HepG2 (cell line): ENCODE data around the gene ZNF804B. TPM values are rescaled to one million over a fixed set of nuclear protein-coding genes. Genes with fewer than 3 reads are reported as not detected.

Experiments used
- ATAC-seq: fragments of 200-7000 bp; cut with Tn5 transposase; 3 replicates; pipeline ENCODE4 v1.9.1; 2020; ENCODE audit warnings: mild to moderate bottlenecking, moderate library complexity
- BruUV-seq: library from RNA; stranded (reverse); fragments of 400-500 nt; replicated peaks from 2 replicates; lab custom pipeline; 2021; lab: Mats Ljungman, UMichigan
- CTCF ChIA-PET: fragments of 300-600 bp; formaldehyde crosslinking; extraction: SDS; loops from one replicate; lab custom pipeline; 2021; ENCODE audit warnings: low total read pairs, inconsistent platforms, low intra/inter-chr PET ratio; lab: Yijun Ruan, JAX
- POLR2A ChIA-PET: fragments of 350-600 bp; sonication (Branson Sonifier 250); formaldehyde crosslinking; loops from one replicate; lab custom pipeline; 2020; ENCODE audit warnings: antibody characterized with exemption, inconsistent platforms; lab: Yijun Ruan, JAX
- DNase-seq: peaks from one replicate; pipeline ENCODE4 v3.0.0-alpha.2; 2015; ENCODE audit warnings: low spot score
- FAIRE-seq: peaks from 3 replicates; lab custom pipeline; 2011; peaks lifted over from hg19 to GRCh38; lab: Jason Lieb, UNC
- H2AFZ ChIP-seq: one replicate; pipeline ENCODE4 v1.6.1; 2011; ENCODE audit warnings: low read length, inconsistent platforms
- H3K27ac ChIP-seq: fragments of 300-600 bp; 3 replicates; pipeline ENCODE4 v1.8.0; 2011; ENCODE audit warnings: mixed run types, mild to moderate bottlenecking, mixed read lengths, low read length, inconsistent platforms; ENCODE audit not compliant: insufficient read depth; ENCODE audit errors: extremely low read length
- H3K27me3 ChIP-seq, 2 experiments: fragments of 200-600 bp in 1 of 2; 2 replicates in 1 of 2; 3 replicates in 1 of 2; pipeline versions ENCODE4 v1.6.0 to v1.8.0; 2011; ENCODE audit warnings: low read length in 2 of 2, mild to moderate bottlenecking in 2 of 2, moderate library complexity in 2 of 2, inconsistent platforms in 1 of 2; ENCODE audit not compliant: insufficient read depth in 2 of 2, control insufficient read depth in 1 of 2
- H3K36me3 ChIP-seq, 2 experiments: fragments of 200-600 bp in 1 of 2; replicated peaks in 1 of 2; 2 replicates in 1 of 2; 3 replicates in 1 of 2; pipeline versions ENCODE4 v1.5.1 to v1.8.0; 2011; ENCODE audit warnings: low read length in 2 of 2, inconsistent platforms in 1 of 2; ENCODE audit not compliant: insufficient read depth in 2 of 2, control insufficient read depth in 1 of 2
- H3K4me1 ChIP-seq: 2 replicates; pipeline ENCODE4 v1.5.1; 2012; ENCODE audit warnings: low read length, inconsistent platforms; ENCODE audit not compliant: insufficient read depth
- H3K4me2 ChIP-seq: 2 replicates; pipeline ENCODE4 v1.6.0; 2011; ENCODE audit warnings: low read depth, low read length, inconsistent platforms
- H3K4me3 ChIP-seq, 3 experiments: fragments of 200-600 bp in 1 of 3; sonication (generic), shearing (Covaris generic) in 1 of 3; replicated peaks in 1 of 3; 2 replicates each; pipeline ENCODE4 v1.5.1; 2011 to 2016; ENCODE audit warnings: low read length in 3 of 3, inconsistent platforms in 2 of 3, low read depth in 2 of 3, mild to moderate bottlenecking in 2 of 3, control low read depth in 1 of 3, mixed read lengths in 1 of 3; ENCODE audit not compliant: insufficient read depth in 1 of 3
- H3K79me2 ChIP-seq: one replicate; pipeline ENCODE4 v1.6.1; 2011; ENCODE audit warnings: low read length, inconsistent platforms; ENCODE audit not compliant: insufficient read depth
- H3K9ac ChIP-seq: 2 replicates; pipeline ENCODE4 v1.6.0; 2011; ENCODE audit warnings: mild to moderate bottlenecking, low read depth, low read length, inconsistent platforms; ENCODE audit not compliant: insufficient read depth
- H3K9me3 ChIP-seq: 2 replicates; pipeline ENCODE4 v1.5.1; 2012; ENCODE audit warnings: mild to moderate bottlenecking, low read length
- H4K20me1 ChIP-seq: 2 replicates; pipeline ENCODE4 v1.6.0; 2011; ENCODE audit warnings: inconsistent platforms, mild to moderate bottlenecking, low read length, moderate library complexity; ENCODE audit not compliant: insufficient read depth
- ATF2 ChIP-seq: sonication (generic); formaldehyde crosslinking; IDR thresholded peaks from 2 replicates; pipeline ENCODE4 v1.4.0; 2020; ENCODE audit warnings: missing genetic modification reagents
- ATF7 ChIP-seq, 2 experiments: fragments of 450-650 bp in 1 of 2; sonication (generic) in 1 of 2; formaldehyde crosslinking in 1 of 2; IDR thresholded peaks; 2 replicates each; pipeline versions ENCODE4 v1.4.0 to v1.6.1; 2016 to 2020; ENCODE audit warnings: antibody characterized with exemption in 1 of 2, mild to moderate bottlenecking in 1 of 2, missing genetic modification reagents in 1 of 2
- CEBPB ChIP-seq: IDR thresholded peaks from 2 replicates; pipeline ENCODE4 v1.6.1; 2011; ENCODE audit warnings: low read depth, low read length, improper control_type of control experiment, borderline replicate concordance
- DDIT3 ChIP-seq: sonication (generic); formaldehyde crosslinking; IDR thresholded peaks from 2 replicates; pipeline ENCODE4 v1.4.0; 2020; ENCODE audit warnings: mild to moderate bottlenecking, missing genetic modification reagents
- ZNF747 ChIP-seq: sonication (generic); formaldehyde crosslinking; IDR thresholded peaks from 2 replicates; pipeline ENCODE4 v1.8.1; 2023; ENCODE audit warnings: missing genetic modification reagents, mild to moderate bottlenecking, borderline replicate concordance
- WGBS: methylation state at CpG from one replicate; pipeline ENCODE4 v1.1.6; 2017; ENCODE audit warnings: low lambda C conversion rate; 5-methylcytosine and 5-hydroxymethylcytosine counted together
- in situ Hi-C: cut with HindIII; loops from 2 replicates; pipeline ENCODE4 v1.10.0; 2017; ENCODE audit warnings: low pct_unique_long_range_greater_than_20kb; ENCODE audit not compliant: extremely low pct_ligation_motif_present
- intact Hi-C: fragments of 100-400 bp; cut with micrococcal nuclease; formaldehyde crosslinking; loops from one replicate; pipeline ENCODE4 v1.10.0; 2022; ENCODE audit not compliant: unreplicated experiment
- polyA plus RNA-seq, 8 experiments: library from polyadenylated mRNA; depleted of rRNA in 3 of 8; stranded (reverse) in 7 of 8; unstranded in 1 of 8; fragments of >200 nt; fragmentation: Illumina TruSeq in 4 of 8; extraction: Trizol in 4 of 8; gene quantifications; 2 replicates each; pipeline versions ENCODE4 v1.2.1 to v1.2.3, GENCODE V29; 2011 to 2016; ENCODE audit warnings: low read depth in 4 of 8, missing spikeins in 1 of 8, mixed read lengths in 1 of 8; ENCODE audit not compliant: insufficient read depth in 1 of 8
- total RNA-seq, 5 experiments: library from RNA; depleted of rRNA; stranded (reverse); fragments of >200 nt; fragmentation: Illumina TruSeq; extraction: Trizol; gene quantifications; 2 replicates each; pipeline ENCODE4 v1.2.3, GENCODE V29; 2016; ENCODE audit warnings: low read depth in 1 of 5
- TF ChIP-seq, protein P1 (sequence below), 2 experiments: fragments of 450-650 bp in 1 of 2; sonication (generic) in 1 of 2; formaldehyde crosslinking; IDR thresholded peaks; 2 replicates each; pipeline versions ENCODE4 v1.5.0 to v1.8.0; 2020 to 2022; ENCODE audit warnings: mild to moderate bottlenecking in 1 of 2, missing genetic modification reagents in 1 of 2

Gene ZNF804B
- total and polyA plus RNA-seq, 2 of the 13 experiments (the other 11 are each of a cell fraction or from before 2014, with no cell fraction given), result not detected

DNA sequence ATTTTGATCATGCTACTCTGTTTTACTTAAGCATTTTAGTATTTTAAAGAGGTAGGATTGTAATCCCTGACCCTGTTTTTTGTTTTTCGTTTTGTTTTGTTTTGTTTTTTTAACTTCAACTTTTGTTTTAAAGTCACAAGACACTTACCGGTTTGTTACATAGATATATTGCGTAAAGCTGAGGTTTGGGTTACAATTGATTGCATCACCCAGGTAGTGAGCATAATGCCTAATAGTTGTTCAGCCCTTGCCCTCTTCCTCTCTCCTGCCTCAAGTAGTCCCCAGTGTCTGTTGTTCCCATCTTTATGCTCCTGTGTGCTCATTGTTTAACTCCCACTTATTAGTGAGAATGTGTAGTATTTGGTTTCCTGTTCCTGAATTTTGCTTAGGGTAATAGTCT lies 129.2 kb downstream of the ZNF804B start:
- Histone ChIP-seq H3K9me3 (no peaks in the 10 kb centered on the region), H3K4me2 (no peak overlapping the region), H3K36me3 (no peaks in the 10 kb centered on the region), H3K79me2 (no peaks in the 10 kb centered on the region), H3K4me3 (no peak overlapping the region), H3K9ac (no peak overlapping the region), H4K20me1 (0 out of 2 replicates have a peak, but pooled peaks cover 3% of the 10 kb centered on the region), H3K4me1 (no peaks in the 10 kb centered on the region), H3K27ac (no peak overlapping the region), H3K27me3 (no peaks in the 10 kb centered on the region), H2AFZ (no peak overlapping the region)
- DNase-seq, result no peak
- WGBS, result 16% methylated on average over 3 of the region's 3 CpGs
- intact Hi-C loops, result no loop called here
- ChIA-PET CTCF (no interaction called here), POLR2A (no interaction called here)
- no TSS peak for BruUV-seq
- no peak for FAIRE-seq
- in situ Hi-C loops, result no loop called here
- no peak for TF ChIP-seq ATF2 (CRISPR knock-in tag)
- TF ChIP-seq ZNF747 (CRISPR knock-in tag), result no peak
- TF ChIP-seq DDIT3 (CRISPR knock-in tag), result 0 out of 2 replicates have a peak, but pooled peaks have one; percentile 53
- peak; percentile 82 for TF ChIP-seq CEBPB
- TF ChIP-seq ATF7 (IDR thresholded peaks at IDR 0.05), result 0 out of 2 replicates have a peak, but pooled peaks have one; percentile 27
- TF ChIP-seq ATF7 (CRISPR knock-in tag; IDR thresholded peaks at IDR 0.05), result no peak
- TF ChIP-seq, protein P1, sequence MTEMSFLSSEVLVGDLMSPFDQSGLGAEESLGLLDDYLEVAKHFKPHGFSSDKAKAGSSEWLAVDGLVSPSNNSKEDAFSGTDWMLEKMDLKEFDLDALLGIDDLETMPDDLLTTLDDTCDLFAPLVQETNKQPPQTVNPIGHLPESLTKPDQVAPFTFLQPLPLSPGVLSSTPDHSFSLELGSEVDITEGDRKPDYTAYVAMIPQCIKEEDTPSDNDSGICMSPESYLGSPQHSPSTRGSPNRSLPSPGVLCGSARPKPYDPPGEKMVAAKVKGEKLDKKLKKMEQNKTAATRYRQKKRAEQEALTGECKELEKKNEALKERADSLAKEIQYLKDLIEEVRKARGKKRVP (CRISPR knock-in tag; IDR thresholded peaks at IDR 0.05), result peak in 1 of 2 experiments; percentile 93; a peak in 2 of 4 replicates
- TF ChIP-seq, all 625 proteins: peak for 4
- no peak for ATAC-seq
